Smooth muscle cell (in vitro differentiated cells): Measurements from ENCODE around the gene TTN. TPM values are rescaled to one million over a fixed set of nuclear protein-coding genes. Genes with fewer than 3 reads are reported as not detected.

ENCODE experiments used
- DNase-seq: peaks from one replicate; lab custom pipeline; 2025; ENCODE audit not compliant: unreplicated experiment; lab: John Stamatoyannopoulos, UW
- H2AFZ ChIP-seq: fragments of 200-600 bp; sonication (generic); 2 replicates; pipeline ENCODE4 v1.6.0; 2016; ENCODE audit warnings: antibody characterized with exemption, low read depth, mild to moderate bottlenecking
- H3F3A ChIP-seq: fragments of 200-600 bp; sonication (generic); 2 replicates; pipeline ENCODE4 v1.6.0; 2017; ENCODE audit warnings: antibody characterized with exemption, low read depth
- H3K27ac ChIP-seq: fragments of 200-600 bp; sonication (generic); 2 replicates; pipeline ENCODE4 v1.5.1; 2016; ENCODE audit warnings: low read depth, mild to moderate bottlenecking
- H3K27me3 ChIP-seq: fragments of 200-600 bp; sonication (generic); 2 replicates; pipeline ENCODE4 v1.6.1; 2016; ENCODE audit warnings: low read depth, mild to moderate bottlenecking
- H3K36me3 ChIP-seq: fragments of 200-600 bp; sonication (generic); 2 replicates; pipeline ENCODE4 v1.5.1; 2016; ENCODE audit warnings: low read depth
- H3K4me1 ChIP-seq: fragments of 200-600 bp; sonication (generic); 2 replicates; pipeline ENCODE4 v1.5.1; 2016; ENCODE audit warnings: low read depth
- H3K4me2 ChIP-seq: fragments of 200-600 bp; sonication (generic); 2 replicates; pipeline ENCODE4 v1.6.0; 2016; ENCODE audit warnings: mild to moderate bottlenecking
- H3K4me3 ChIP-seq: fragments of 200-600 bp; sonication (generic); 2 replicates; pipeline ENCODE4 v1.5.1; 2016; ENCODE audit warnings: mild to moderate bottlenecking
- H3K79me2 ChIP-seq: fragments of 200-600 bp; sonication (generic); 2 replicates; pipeline ENCODE4 v1.6.0; 2016; ENCODE audit warnings: low read depth, mild to moderate bottlenecking
- H3K9ac ChIP-seq: fragments of 200-600 bp; sonication (generic); 2 replicates; pipeline ENCODE4 v1.6.0; 2016; ENCODE audit warnings: low read depth
- H3K9me3 ChIP-seq: fragments of 200-600 bp; sonication (generic); replicated peaks from 2 replicates; pipeline ENCODE4 v1.5.1; 2016; ENCODE audit warnings: low read depth
- H4K20me1 ChIP-seq: fragments of 200-600 bp; sonication (generic); 2 replicates; pipeline ENCODE4 v1.6.0; 2016; ENCODE audit warnings: low read depth
- CTCF ChIP-seq: fragments of 200-600 bp; sonication (generic); IDR thresholded peaks from 2 replicates; pipeline ENCODE4 v1.5.1; 2017; ENCODE audit warnings: borderline replicate concordance, mild to moderate bottlenecking, antibody characterized with exemption; ENCODE audit not compliant: insufficient read depth, poor library complexity, severe bottlenecking
- WGBS: methylation state at CpG from one replicate; pipeline ENCODE4 v1.1.7; 2016; ENCODE audit warnings: low lambda C conversion rate; 5-methylcytosine and 5-hydroxymethylcytosine counted together
- polyA plus RNA-seq: library from polyadenylated mRNA; unstranded; fragments of >200 nt; fragmentation: Nextera tagmentation; extraction: Ambion mirVana; gene quantifications from 2 replicates; pipeline ENCODE4 v1.2.1, GENCODE V29; 2016
- total RNA-seq: library from RNA; depleted of rRNA; stranded (reverse); fragments of >200 nt; gene quantifications from 2 replicates; pipeline ENCODE4 v1.2.3, GENCODE V29; 2014

TTN gene
- total and polyA plus RNA-seq, 2 experiments from 2014 or later = 0.25 TPM; not detected in 1

GRCh38 chr2:178716394-178716793, 90.8 kb downstream of the TTN start:
- H3K4me1 ChIP-seq = no peaks in the 10 kb centered on the region
- 89% methylated on average over 2 of the region's 2 CpGs for WGBS
- H3K4me2 ChIP-seq = no peak overlapping the region
- H3K79me2 ChIP-seq = no peaks in the 10 kb centered on the region
- H3F3A ChIP-seq = no peaks in the 10 kb centered on the region
- H4K20me1 ChIP-seq = no peaks in the 10 kb centered on the region
- no peaks in the 10 kb centered on the region for H3K9me3 ChIP-seq
- H3K9ac ChIP-seq = no peak overlapping the region
- H3K36me3 ChIP-seq = no peaks in the 10 kb centered on the region
- no peaks in the 10 kb centered on the region for H3K27me3 ChIP-seq
- no peak for TF ChIP-seq CTCF
- H2AFZ ChIP-seq = no peak overlapping the region
- H3K4me3 ChIP-seq = no peak overlapping the region
- no peak for DNase-seq
- no peak overlapping the region for H3K27ac ChIP-seq

- no peak overlapping the region for H3K27ac ChIP-seq
- H2AFZ ChIP-seq = no peak overlapping the region
- no peak overlapping the region for H3K4me2 ChIP-seq
- no peak for TF ChIP-seq CTCF
- 91% methylated on average over 6 of the region's 6 CpGs for WGBS
- no peak overlapping the region for H3K4me3 ChIP-seq
- no peaks in the 10 kb centered on the region for H3K79me2 ChIP-seq
- no peaks in the 10 kb centered on the region for H3K27me3 ChIP-seq
- no peaks in the 10 kb centered on the region for H3K36me3 ChIP-seq
- DNase-seq = no peak
- no peaks in the 10 kb centered on the region for H3K9me3 ChIP-seq
- no peak overlapping the region for H3K9ac ChIP-seq
- no peaks in the 10 kb centered on the region for H4K20me1 ChIP-seq
- H3K4me1 ChIP-seq = no peaks in the 10 kb centered on the region
- no peaks in the 10 kb centered on the region for H3F3A ChIP-seq
Measured at GRCh38 chr2:178715366-178715765, 91.9 kb downstream of the TTN start.

GRCh38 chr2:178707476-178707875, 99.7 kb downstream of the TTN start:
- H3K4me1 ChIP-seq = no peaks in the 10 kb centered on the region
- no peak overlapping the region for H3K4me2 ChIP-seq
- H3K36me3 ChIP-seq = no peaks in the 10 kb centered on the region
- H4K20me1 ChIP-seq = no peaks in the 10 kb centered on the region
- no peak overlapping the region for H3K9ac ChIP-seq
- no peak overlapping the region for H2AFZ ChIP-seq
- no peaks in the 10 kb centered on the region for H3K9me3 ChIP-seq
- H3K27ac ChIP-seq = no peak overlapping the region
- H3K79me2 ChIP-seq = no peaks in the 10 kb centered on the region
- no peak for TF ChIP-seq CTCF
- DNase-seq = no peak
- no peaks in the 10 kb centered on the region for H3K27me3 ChIP-seq
- H3K4me3 ChIP-seq = no peak overlapping the region
- H3F3A ChIP-seq = no peaks in the 10 kb centered on the region
- 87% methylated on average over 2 of the region's 2 CpGs for WGBS

GRCh38 chr2:178704876-178705275, 102.3 kb downstream of the TTN start:
- Histone ChIP-seq H3K4me1 (no peaks in the 10 kb centered on the region), H3K9ac (no peak overlapping the region), H3K27ac (no peak overlapping the region), H2AFZ (no peak overlapping the region), H3K4me2 (no peak overlapping the region), H3K9me3 (no peaks in the 10 kb centered on the region), H3K4me3 (no peak overlapping the region), H4K20me1 (no peaks in the 10 kb centered on the region), H3F3A (no peaks in the 10 kb centered on the region), H3K36me3 (no peaks in the 10 kb centered on the region), H3K27me3 (no peaks in the 10 kb centered on the region), H3K79me2 (no peaks in the 10 kb centered on the region)
- 96% methylated on average over 5 of the region's 5 CpGs for WGBS
- DNase-seq = no peak
- TF ChIP-seq CTCF = no peak
